HG03354 (cell line): Measurements from ENCODE around the gene TNFRSF13B.
"Not testable (repeated sequence)": the region's sequence is repeated elsewhere in the genome, so short reads cannot be mapped to it uniquely, and the experiment has no call there.

Experiments
- ATAC-seq: cut with Tn5 transposase; IDR thresholded peaks from one replicate; pipeline ENCODE4 v1.9.1; 2021; ENCODE audit warnings: mild to moderate bottlenecking; ENCODE audit not compliant: unreplicated experiment, poor library complexity, severe bottlenecking

TNFRSF13B gene

DNA sequence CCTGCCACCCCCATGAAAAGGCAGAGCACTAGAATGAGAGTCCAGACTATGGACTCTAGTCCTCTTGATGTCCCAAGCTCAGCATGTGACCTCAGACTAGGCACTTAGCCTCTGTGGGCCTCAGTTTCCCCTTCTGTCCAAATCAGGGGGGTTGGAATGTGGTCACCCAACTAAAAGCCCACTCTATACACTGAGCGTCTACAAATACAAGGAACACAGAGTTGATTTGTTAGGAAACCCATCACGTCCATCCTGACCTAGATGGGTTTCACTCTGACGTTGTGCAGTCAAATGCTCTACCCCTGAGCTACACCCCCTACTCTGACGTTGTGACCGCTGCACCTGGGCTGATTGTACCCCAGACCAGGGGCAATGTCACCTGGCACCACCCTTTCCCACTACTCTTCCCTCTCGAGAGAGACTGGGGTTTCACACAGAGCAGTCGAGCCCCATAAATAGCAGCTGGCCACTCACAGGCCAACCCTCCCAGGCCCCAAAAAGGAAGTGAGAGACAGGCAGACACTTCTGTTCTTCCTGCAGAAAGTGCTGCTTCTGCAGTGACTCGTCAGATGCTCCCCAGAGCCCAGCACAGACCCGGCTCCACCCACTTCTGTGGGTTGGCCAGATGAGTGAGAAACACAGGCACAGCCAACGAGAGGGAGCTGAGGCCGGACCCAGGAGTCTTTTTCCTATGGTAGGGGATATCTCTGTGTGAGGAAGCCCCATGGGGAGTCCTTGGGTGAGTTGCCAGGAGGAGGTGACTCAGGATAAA is 16.1 kb upstream of the TNFRSF13B start:
- ATAC-seq: peak; percentile 75

DNA sequence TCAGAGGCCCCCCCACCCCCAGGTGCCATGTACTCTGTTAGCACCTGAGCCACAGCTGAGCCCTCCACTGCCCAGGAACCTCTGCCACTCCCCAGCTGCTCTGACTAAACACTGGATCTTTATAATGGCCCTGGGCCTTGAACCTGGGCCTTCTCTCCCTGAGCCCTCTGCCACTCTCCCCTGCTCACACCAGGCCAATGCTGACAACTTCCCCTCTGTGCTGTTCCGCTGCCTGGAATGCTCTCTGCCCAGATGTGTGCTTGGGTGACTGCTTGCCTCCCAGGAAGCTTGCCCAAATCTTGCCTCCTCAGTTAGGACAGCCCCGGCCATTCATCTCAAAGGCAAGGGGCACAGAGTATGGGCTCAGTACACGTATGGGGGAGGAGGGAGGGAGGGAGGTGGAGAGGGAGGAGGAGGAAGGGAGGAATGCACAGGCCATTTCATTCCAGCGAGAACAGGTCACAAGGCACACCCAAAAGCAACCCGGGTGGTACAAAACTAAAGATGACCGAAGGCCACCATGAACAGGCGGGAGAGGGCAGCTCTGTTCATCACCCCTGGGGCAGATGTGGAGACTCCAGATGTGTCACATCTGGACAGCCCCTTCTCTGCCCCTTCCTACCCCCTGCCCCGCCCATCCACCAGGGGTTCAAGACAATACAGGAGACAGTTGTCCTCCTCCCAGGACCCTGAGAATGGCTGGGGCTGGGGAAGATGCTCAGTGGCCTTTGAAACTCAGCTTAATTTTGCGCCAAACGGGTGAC is 15.3 kb upstream of the TNFRSF13B start:
- no peak for ATAC-seq

DNA sequence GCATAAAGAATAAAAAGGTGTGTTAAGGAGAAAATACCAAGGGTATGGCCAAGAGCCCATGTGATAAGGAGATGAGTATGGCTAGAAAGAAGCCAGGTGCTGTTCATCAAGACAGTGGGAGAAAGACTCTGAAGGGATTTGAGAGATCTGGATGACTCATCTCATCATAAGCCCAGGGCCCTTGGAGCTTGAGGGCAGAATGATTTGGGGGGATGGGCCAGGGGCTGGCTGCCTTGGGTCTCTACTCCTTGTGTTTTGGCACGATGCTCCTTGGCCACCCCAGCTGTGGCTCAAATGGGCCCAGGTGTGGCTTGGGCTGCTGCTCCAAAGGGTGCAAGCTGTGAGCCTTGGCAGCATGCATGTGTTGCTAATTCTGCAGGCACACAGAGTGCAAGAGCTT is 14.5 kb upstream of the TNFRSF13B start:
- ATAC-seq: no peak

DNA sequence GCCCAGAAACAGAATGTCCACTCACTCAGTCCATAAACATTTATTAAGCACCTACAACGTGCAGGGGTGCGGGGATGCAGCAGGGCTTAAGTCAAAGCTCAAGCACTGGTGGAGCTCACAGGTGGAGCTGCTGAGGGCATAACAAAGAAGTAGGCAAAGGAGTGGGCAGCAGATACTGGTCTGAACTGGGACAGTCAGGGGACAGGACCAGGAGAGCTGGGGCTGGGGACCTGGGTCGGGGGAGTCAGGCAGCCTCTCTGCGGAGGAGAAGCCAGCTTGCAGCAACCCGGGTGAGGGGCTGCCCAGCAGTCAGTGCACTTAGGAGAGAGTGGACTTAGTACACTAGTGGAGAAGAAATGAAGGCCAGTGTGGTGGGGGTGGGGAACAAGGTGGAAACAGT is 10.0 kb upstream of the TNFRSF13B start:
- ATAC-seq: no peak

DNA sequence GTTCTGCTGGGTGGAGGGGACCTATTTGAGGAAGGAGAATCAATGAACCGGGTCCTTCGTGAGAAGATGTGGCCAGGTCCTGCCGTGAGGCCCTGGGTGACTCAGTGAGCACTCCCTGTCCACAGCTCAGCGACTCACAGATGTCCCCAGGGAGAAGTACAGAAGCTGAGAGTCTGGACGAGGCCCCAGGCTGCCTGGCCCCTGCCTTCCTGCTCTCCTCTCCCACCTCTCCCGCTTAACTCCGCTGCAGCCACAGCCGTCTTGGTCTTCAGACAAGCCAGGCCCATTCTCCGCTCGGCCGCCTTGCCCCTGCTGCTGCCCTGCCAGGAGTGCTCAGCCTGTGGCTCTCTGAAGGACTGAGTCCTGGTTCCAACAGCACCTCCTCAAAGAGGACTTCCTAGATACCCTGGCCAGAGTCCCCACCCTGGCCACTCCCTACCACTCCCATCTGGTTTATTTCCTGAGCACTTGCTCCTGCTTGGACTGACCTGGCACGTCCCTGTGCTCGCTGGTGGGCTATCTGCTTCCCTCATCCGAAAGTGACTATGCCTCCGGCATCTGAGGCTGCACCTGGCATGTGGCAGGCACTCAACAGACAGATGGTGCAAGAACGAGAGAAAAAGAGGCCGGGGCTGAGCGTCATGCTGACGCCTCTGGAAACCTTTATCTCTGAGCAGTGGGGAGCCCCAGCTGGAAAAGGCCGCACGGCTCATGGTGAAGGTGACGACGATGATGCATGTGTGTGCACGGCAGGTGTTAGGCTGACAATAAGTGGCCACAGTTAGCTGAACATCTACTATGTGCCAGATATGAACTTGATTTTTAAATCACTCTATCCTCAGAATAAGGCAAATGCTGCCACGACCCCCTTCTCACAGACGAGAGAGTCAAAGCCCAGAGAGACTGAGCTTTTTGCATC is 9.2 kb upstream of the TNFRSF13B start:
- peak; percentile 52 for ATAC-seq

DNA sequence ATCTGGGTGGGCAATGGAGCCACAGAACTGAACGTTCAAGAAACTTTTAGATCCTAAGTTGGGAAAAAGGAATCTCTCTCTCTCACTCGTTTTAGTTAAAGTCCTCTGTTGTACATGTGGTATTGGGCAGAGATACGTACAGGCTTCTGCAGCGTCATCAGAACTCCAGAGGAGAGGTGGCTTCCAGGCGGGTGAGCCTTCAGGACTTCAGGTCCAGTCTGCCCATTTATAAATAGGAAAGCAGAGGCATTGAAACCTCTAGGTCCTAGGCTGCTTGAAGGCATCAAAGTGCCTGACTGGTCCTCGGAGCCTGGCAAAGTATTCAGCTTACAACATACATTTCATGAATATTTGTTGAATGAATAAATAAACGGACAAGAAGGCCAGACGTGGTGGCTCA is 8.1 kb upstream of the TNFRSF13B start:
- no peak for ATAC-seq

DNA sequence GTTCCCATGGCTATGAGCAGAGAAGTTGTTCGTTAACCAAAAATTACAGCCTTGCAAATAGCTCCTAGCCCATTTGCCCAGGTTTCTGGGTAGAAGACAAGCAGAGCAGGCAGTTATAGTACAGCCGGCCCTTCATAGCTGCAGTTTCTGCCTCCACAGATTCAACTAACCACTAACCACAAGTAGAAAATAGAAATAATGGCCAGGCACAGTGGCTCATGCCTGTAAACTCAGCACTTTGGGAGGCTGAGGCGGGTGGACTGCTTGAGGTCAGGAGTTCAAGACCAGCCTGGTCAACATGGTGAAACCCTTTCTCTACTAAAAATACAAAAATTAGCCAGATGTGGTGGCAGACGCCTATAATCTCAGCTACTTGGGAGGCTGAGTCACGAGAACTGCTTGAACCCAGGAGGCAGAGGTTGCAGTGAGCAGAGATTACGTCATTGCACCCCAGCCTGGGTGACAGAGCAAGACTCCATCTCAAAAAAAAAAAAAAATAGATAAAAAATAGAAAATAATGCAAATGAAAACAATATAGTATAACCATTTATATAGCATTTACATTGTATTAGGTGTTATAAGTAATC is 7.4 kb upstream of the TNFRSF13B start:
- not testable (repeated sequence) for ATAC-seq

DNA sequence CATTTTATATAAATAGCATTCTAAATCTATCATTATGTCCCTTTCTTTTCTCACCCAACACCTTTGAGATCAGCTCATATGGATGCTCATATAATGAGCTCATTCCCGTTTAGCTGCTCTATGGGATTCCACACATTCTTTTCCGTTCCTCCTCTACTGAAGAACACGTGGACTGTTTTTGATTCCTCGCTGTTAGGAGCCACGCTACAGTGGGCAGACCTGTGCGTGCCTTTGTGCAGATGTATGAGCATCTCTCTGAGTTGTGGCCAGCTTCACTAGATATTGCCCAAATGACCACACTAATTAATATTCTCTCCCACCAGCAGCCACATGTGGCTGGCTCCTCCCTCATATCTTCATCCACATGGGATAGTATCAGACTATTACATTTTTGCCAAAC is 6.0 kb upstream of the TNFRSF13B start:
- ATAC-seq: no peak

DNA sequence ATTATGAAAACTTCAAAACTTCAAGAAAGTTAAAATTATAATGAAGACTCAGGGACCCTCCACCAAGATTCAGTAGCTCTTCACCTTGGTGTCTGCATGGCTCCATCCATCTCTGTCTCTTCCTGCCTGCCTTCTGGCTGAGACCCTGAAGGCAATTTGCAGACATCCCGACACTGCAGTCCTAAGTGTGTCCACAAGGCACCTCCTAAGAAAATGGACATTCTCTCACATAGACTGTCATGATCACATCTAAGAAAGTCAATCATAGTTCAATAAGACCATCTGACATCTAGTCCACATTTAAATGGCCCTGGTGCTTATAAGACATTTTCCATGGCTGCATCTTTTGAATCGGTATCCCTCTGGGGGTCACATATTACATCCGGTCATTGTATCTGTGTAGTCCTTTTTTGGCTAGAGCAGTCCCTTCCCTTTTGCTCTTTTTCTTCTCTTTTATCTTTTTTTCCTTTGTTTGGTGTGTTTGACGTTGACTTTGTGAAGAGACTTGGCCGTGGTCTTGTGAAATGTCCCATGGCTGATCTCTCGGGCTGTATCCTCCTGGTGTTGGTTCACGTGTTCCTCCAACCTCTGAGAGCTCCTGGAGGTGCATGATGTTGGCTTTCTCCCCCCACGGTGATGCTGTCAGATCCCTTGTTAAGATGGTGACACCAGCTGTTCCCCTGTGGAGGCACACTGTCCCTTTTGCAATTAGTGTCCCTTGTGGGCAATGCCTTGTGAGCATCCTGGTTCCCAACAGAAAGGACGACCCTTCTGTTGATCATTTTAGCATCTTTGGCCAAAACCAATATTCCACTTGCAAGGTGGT is 5.0 kb upstream of the TNFRSF13B start:
- ATAC-seq: no peak

DNA sequence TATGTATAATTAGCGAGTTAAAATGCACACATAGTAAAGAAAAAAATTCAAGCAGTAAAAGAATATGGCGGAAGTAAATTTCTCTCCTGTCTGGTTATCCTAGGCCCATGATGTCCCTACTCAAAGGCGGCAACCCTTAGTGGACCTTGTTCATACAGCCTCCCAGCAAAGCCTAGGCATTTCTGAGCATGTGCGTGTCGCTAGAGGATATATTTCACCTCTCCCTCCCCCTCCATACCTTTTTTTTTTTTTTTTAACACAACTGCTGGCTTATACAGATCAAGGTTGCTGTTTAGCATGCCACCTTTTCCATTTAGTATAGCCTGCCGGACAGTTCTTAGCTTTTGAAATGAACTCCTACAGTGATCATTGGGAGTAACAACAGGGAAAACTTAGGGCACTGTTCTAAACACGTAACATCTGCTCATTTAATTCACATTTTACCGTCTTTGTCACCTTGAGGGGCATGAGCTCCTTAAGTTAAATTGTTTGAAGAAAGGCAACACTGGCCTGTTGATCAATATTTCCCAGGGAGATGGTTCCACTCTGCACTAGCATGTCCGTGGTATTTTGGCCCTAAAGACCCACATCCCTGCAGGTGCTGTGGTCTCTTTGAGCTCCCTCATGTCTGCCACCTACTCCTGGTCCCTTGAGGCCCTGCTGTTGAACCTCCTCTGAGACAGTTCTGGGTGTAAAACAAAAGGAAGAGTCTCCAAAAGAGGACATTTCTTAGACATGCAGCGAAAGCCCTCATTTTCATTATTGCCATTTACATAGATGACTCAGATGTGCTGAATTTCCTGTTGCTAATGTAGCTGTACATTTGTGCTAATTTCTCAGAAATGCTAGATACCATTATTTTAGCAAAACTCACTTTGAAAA is 4.1 kb upstream of the TNFRSF13B start:
- peak; percentile 28 for ATAC-seq

DNA sequence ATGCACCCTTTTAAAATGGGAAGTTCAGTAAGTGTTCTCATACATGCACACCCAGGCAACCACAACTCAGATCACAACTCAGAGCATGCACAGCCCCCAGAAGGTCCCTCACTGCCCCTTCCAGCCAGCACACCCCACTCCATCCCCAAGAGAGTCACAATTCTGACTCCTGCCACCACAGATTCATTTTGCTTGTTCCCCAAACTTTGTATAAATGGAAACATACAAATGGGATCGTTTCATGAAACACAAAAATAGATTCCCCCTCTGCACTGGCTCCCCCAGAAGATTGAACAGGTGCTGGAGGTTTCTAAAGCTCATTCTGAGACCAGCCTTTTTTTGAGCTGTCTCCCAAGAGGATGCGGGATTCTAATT is 3.3 kb upstream of the TNFRSF13B start:
- ATAC-seq: no peak

DNA sequence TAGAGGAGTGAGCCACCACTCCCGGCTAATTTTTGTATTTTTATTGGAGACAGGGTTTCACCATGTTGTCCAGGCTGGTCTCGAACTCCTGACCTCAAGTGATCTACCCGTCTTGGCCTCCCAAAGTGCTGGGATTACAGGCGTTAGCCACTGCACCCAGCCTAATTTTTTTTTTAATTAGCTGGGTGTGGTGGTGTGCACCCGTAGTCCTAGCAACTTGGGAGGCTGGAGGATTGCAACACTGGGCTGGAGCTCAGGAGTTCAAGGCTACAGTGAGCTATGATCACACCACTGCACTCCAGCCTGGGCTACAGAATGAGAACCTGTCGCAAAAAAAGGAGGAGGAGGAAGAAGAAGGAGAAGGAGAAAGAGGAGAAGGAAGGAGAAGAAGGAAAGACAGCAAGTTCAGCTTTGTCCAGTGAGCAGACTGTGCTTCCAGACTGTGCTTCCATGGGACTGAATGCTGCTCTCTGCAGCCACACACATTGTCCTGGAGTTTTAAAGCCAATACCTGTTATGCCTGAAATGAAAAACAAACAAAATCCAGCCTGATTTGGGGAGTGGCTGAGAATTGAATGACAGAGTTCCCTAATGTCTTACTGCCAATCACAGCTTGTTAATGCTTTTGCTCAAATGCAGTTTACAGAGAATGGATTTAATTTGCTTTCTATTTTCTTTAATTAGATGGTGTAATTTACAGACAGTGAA is 2.8 kb upstream of the TNFRSF13B start:
- ATAC-seq: no peak

DNA sequence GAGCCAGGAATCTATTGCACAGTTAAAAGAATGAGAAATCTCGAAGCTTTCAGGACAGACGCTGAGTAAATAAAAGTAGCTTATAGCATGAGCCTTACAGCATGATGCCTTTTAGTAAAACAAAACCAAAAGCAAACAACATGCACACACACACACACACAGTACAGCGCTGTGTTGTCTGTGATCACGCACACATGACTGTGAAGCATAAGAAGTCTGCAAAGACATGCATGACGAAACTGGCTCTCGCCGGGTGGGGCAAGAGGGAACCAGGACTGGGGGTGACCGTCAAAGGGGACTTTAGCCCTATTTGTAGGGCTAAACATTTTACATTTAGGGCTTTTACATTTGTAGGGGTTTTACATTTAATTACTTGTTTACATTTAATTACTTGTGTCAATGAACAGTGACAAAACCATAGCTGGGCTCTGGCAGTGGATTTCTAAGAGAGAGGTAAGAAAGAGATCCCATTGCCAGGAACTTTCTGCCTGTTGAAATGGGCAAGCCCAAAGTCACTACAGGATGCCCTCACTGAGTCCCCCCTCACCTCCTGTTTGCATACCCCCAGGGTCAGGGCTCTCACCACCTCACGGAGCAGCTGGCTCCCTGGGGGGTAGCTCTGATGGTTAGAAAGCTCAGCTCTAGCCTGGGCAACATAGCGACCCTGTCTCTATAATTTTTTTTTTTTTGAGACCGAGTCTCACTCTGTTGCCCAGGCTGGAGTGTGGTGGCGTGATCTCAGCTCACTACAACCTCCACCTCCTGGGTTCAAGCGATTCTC is 2.0 kb upstream of the TNFRSF13B start:
- ATAC-seq: peak; percentile 39

DNA sequence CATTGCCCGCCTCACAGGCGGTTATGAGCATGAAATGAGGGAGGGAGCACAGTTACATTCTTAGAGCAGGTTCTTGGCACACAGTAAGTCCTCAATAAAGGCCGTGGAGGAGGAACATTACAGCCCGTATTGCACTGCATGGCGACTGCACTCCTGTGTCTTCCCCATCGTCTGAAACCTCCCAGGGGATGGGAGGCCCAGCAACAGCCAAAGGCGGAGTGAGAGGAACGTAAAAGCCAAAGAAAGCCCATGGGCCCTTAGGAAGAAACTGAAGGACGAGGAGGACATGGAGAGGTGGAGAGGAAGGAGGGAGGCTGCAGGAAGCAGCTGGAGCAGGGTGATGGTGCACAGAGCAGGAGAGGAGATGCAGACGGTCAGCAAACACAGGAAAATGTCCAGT is 1.1 kb upstream of the TNFRSF13B start:
- not testable (repeated sequence) for ATAC-seq

DNA sequence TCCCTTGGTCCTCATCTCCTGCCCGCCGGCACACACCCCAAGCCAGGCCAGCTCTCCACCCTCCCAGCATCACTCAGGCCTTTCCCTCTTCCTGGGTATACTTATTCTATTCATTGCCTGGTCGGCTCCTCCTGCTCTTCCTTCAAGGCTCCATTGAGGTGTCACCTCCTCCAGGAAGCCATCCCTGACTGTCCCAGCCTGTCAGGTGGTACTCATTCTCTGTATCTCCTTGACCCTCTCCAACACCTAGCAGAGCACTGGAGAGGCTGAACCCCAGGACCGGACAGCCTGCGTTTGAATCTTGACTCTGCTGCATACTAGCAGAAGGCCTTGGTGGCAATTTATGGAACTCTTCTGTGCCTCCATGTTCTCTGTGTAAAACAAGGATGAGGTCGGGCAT is 428 bp upstream of the TNFRSF13B start:
- no peak for ATAC-seq

DNA sequence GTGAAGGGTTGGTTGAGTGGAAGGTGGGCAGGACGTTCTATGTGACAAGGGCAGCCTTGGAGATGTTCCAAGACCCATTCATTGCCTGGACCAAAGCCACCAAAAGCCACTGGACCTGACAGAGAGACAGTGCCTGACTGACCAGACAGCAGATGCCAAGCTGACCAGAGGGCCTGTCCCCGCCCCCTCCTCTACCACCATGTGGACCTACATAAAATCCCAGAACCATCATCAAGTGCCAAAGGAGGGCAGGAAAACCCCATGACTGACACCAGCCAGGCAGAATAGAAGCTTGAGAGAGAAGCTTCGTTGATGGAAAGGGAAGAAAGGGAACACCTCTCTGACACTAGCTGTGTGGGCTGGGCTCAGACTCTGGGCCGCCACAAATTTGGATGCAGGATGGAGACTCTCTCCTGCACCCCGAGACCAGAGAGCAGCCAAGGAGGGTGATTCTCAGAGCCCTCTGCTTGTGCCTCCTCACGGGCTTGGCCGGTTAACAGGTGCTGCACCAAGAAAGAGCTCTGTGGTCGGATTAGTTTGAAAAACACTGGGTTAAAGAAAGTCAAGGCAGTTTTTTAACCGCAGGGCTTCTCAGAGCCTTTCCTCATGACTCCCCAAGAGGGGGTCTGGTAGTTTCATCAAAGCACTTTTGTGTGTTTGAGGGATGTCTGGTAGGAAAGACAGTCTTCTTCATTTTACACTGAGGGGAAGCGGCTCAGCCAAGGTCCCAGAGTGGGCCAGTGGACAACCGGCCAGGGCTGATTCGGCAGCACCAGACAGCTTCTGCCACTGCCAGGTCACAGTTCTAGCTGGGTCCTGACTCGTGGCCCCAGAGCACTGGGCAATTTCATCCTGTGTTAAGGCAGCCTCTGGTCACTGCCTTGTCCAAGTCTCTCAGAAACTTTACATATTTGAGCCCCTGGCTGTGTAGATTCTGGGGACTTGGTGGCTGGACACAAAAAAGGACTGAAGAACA is 1.7 kb downstream of the TNFRSF13B start:
- ATAC-seq: peak; percentile 40
